ENCODE results near the gene MBTPS1. TPM values are rescaled to one million over a fixed set of nuclear protein-coding genes. Genes with fewer than 3 reads are reported as not detected.

Gene MBTPS1
- polyA plus RNA-seq, 3 donors, result 106 to 107 (median 106) TPM

- no peak for DNase-seq (ENCODE audit: low read depth in 3 of 3, low spot score in 2 of 3)
These were observed 11.4 kb downstream of the MBTPS1 start for GRCh38 chr16:84105301-84105815.

GRCh38 chr16:84104231-84104630 is 12.5 kb downstream of the MBTPS1 start:
- no peak for DNase-seq (ENCODE audit: low read depth in 3 of 3, low spot score in 2 of 3)

GRCh38 chr16:84103678-84104077 is 13.1 kb downstream of the MBTPS1 start:
- DNase-seq (ENCODE audit: low read depth in 3 of 3, low spot score in 2 of 3), result no peak

- DNase-seq (ENCODE audit: low read depth in 3 of 3, low spot score in 2 of 3), result no peak
These were observed 17.8 kb downstream of the MBTPS1 start for GRCh38 chr16:84098939-84099338.

- DNase-seq (ENCODE audit: low read depth in 3 of 3, low spot score in 2 of 3), result no peak
These were observed 20.2 kb downstream of the MBTPS1 start for GRCh38 chr16:84096447-84097005.

- no peak for DNase-seq (ENCODE audit: low read depth in 3 of 3, low spot score in 2 of 3)
These were observed 21.3 kb downstream of the MBTPS1 start for GRCh38 chr16:84095466-84095865.

GRCh38 chr16:84093879-84094270 is 22.9 kb downstream of the MBTPS1 start:
- DNase-seq (ENCODE audit: low read depth in 3 of 3, low spot score in 2 of 3), result no peak

GRCh38 chr16:84093120-84093878 is 23.4 kb downstream of the MBTPS1 start:
- no peak for DNase-seq (ENCODE audit: low read depth in 3 of 3, low spot score in 2 of 3)

- no peak for DNase-seq (ENCODE audit: low read depth in 3 of 3, low spot score in 2 of 3)
These were observed 25.3 kb downstream of the MBTPS1 start for GRCh38 chr16:84091460-84091859.

GRCh38 chr16:84090211-84090610 is 26.5 kb downstream of the MBTPS1 start:
- no peak for DNase-seq (ENCODE audit: low read depth in 3 of 3, low spot score in 2 of 3)

GRCh38 chr16:84088695-84089395 is 27.9 kb downstream of the MBTPS1 start:
- no peak for DNase-seq (ENCODE audit: low read depth in 3 of 3, low spot score in 2 of 3)

- no peak for DNase-seq (ENCODE audit: low read depth in 3 of 3, low spot score in 2 of 3)
These were observed 29.1 kb downstream of the MBTPS1 start for GRCh38 chr16:84087466-84088151.

GRCh38 chr16:84087001-84087400 is 29.7 kb downstream of the MBTPS1 start:
- no peak for DNase-seq (ENCODE audit: low read depth in 3 of 3, low spot score in 2 of 3)

- no peak for DNase-seq (ENCODE audit: low read depth in 3 of 3, low spot score in 2 of 3)
These were observed 30.4 kb downstream of the MBTPS1 start for GRCh38 chr16:84086341-84086740.

GRCh38 chr16:84085773-84086172 is 31.0 kb downstream of the MBTPS1 start:
- no peak for DNase-seq (ENCODE audit: low read depth in 3 of 3, low spot score in 2 of 3)

GRCh38 chr16:84085271-84085667 is 31.5 kb downstream of the MBTPS1 start:
- no peak for DNase-seq (ENCODE audit: low read depth in 3 of 3, low spot score in 2 of 3)

GRCh38 chr16:84084570-84085270 is 32.0 kb downstream of the MBTPS1 start:
- DNase-seq (ENCODE audit: low read depth in 3 of 3, low spot score in 2 of 3), result peak; percentile 39 to 43 (median 41)

- DNase-seq (ENCODE audit: low read depth in 3 of 3, low spot score in 2 of 3), result no peak
These were observed 33.7 kb downstream of the MBTPS1 start for GRCh38 chr16:84082835-84083569.

- no peak for DNase-seq (ENCODE audit: low read depth in 3 of 3, low spot score in 2 of 3)
These were observed 34.6 kb downstream of the MBTPS1 start for GRCh38 chr16:84082110-84082509.
